ENCODE results near the gene VAT1.
A peak's percentile ranks its signal among the peaks of the same experiment; 100 is the strongest.
"Not testable (repeated sequence)": the region's sequence is repeated elsewhere in the genome, so short reads cannot be mapped to it uniquely, and the experiment has no call there.

The VAT1 gene

GRCh38 chr17:43021741-43022512 is at the start of gene VAT1:
Gene VAT1, minus strand, starts transcription at chr17:43022385. Its CDS starts 63 bp downstream, at chr17:43022322.
- peak; percentile 74 to 78 for DNase-seq

GRCh38 chr17:43070872-43071271 is 48.7 kb upstream of the VAT1 start:
- no peak for DNase-seq

- no peak for DNase-seq
Observed at GRCh38 chr17:43070257-43070656, 48.1 kb upstream of the VAT1 start.

- no peak for DNase-seq
Observed at GRCh38 chr17:43069368-43069898, 47.2 kb upstream of the VAT1 start.

GRCh38 chr17:43068570-43069367 is 46.6 kb upstream of the VAT1 start:
- DNase-seq, result peak in 1 of 2 experiments; percentile 6

DNA sequence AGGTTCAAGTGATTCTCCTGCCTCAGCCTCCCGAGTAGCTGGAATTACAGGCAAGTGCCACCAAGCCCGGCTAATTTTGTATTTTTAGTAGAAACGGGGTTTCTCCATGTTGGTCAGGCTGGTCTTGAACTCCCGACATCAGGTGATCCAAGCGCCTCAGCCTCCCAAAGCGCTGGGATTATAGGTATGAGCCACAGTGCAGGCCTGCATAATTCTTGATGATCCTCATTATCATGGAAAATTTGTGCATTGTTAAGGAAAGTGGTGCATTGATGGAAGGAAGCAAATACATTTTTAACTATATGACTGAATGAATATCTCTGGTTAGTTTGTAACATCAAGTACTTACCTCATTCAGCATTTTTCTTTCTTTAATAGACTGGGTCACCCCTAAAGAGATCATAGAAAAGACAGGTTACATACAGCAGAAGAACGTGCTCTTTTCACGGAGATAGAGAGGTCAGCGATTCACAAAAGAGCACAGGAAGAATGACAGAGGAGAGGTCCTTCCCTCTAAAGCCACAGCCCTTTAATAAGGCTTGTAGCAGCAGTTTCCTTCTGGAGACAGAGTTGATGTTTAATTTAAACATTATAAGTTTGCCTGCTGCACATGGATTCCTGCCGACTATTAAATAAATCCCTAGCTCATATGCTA is 40.9 kb upstream of the VAT1 start:
- no peak for DNase-seq

DNA sequence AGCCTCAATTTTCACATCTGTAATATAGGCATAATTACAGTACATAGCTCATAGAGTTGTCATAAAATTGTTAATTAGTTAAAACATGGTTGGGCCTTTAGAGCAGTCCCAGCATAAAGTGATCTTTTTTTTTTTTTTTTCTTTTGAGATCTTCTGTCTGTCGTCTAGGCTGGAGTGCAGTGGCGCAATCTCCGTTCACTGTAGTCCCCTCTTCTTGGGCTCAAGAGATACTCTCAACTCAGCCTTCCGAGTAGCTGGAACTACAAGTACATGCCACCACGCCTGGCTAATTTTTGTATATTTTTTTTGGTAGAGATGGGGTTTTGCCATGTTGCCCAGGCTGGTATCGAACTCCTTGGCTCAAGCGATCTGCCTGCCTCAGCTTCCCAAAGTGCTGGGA is 33.9 kb upstream of the VAT1 start:
- no peak for DNase-seq

GRCh38 chr17:43053008-43053407 is 30.8 kb upstream of the VAT1 start:
- DNase-seq, result not testable (repeated sequence)

- DNase-seq, result no peak
Observed at GRCh38 chr17:43051969-43052368, 29.8 kb upstream of the VAT1 start.

DNA sequence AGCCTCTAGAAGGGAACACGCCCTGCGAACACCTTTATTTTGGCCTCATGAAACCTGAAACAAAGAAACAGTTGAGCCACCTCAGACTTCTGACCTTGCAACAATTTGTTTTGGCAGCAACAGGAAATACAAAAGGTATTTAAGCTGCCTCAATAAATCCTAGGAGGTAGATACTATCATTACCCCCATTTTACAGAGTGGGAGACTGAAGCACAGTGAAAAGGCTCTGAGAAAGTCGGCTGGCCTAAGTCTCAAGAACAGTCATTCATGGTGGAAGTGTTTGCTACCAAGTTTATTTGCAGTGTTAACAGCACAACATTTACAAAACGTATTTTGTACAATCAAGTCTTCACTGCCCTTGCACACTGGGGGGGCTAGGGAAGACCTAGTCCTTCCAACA is 21.8 kb upstream of the VAT1 start:
- DNase-seq, result no peak

- no peak for DNase-seq
Observed at GRCh38 chr17:43043307-43043706, 21.1 kb upstream of the VAT1 start.

DNA sequence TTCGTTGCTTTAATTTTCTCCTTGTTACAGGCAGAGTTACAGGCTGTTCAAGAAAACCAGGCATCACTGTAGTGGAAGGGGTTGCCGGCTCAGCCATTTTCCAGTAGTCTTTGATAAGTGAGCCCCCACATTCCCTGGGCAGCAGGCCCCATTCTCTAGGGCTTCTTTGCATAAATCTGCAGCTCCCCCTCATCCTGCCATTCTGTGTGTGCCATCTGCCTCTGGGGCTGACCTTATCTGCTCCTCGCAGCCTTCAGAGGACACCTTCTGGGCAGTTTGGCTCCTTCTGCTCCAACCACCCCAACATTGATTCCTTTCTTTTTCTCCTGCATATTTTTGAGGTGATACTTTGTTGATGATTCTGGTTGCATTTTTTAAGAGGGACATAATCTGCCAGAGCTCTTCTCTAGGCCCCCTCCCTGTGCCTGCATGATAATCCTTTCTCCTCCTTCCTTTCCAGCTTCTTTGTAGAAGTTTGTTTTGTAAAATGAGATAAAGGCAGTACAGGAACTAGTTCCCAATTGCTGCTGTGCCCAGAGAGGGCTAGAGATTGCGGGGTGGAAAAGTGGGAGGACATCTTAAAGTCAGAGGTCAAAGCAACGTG is 19.9 kb upstream of the VAT1 start:
- DNase-seq, result no peak

- DNase-seq, result no peak
Observed at GRCh38 chr17:43040655-43041054, 18.5 kb upstream of the VAT1 start.

GRCh38 chr17:43039646-43040045 is 17.5 kb upstream of the VAT1 start:
- no peak for DNase-seq

GRCh38 chr17:43034894-43035293 is 12.7 kb upstream of the VAT1 start:
- no peak for DNase-seq

DNA sequence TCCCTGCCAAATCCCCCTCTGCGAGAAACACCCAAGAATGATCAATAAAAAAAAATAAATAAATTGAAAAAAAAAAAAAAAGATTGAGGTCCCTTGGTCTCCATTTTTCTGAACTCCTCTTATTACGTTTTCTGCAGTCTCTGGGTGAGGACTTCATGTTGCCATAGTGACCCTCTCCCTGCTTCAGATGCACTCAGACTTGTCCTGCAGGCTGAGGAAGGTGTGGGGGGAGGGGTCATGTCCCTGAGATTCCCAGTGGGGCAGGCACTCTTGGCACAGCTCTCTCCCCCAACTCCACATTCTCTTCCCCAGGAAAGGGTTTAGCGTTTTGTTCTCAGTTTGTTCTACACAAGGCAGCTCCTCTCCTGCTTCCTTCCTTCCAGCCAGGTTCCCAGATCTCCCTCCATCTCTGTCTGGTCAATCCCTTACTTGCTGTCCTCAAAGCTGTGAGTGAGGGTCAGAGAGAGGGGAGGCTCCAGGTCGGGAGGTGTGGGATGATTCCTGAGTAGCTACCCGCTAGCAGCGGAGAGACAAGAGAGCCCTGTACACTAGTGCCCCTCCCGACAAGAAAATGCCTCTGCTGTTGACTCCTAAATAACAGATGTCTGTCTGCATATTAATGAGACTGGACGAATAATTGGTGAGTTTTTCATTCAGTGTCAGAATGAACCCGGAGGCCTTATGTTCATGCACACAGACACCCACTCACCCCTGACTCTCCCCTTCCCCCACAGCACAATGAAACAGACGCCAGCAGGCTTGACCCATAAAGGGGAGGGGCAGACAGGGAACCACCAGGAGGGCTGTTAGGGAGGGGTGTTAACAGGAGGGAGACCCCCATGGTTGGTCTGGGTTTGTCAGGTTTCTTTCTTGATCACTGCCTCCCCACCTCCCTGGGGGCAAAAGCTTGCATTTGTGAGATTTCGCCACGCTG is 12.0 kb upstream of the VAT1 start:
- no peak for DNase-seq

GRCh38 chr17:43031666-43032065 is 9.5 kb upstream of the VAT1 start:
- DNase-seq, result no peak

- DNase-seq, result no peak
Observed at GRCh38 chr17:43030137-43030767, 8.1 kb upstream of the VAT1 start.

GRCh38 chr17:43028221-43028861 is 6.2 kb upstream of the VAT1 start:
- DNase-seq, result no peak

GRCh38 chr17:43027091-43028032 is 5.2 kb upstream of the VAT1 start:
- DNase-seq, result no peak
